ENCODE data around the gene RAB9A.

- TF ChIP-seq CTCF (IDR thresholded peaks at IDR 0.05; ENCODE audit: control extremely low read depth in 1 of 3, insufficient read depth in 1 of 3, low read depth in 1 of 3, low read length in 3 of 3) (no peak), USF2 (IDR thresholded peaks at IDR 0.05; ENCODE audit: low read length) (no peak), TAF1 (IDR thresholded peaks at IDR 0.05; ENCODE audit: low read depth, low read length) (no peak)
Measured at GRCh38 chrX:13752141-13752540, 63.2 kb downstream of the RAB9A start.

Data from H1 (cell line).